GM18498 (cell line): ENCODE measurements around the gene CHKB.

Experiments
- ATAC-seq: cut with Tn5 transposase; IDR thresholded peaks from one replicate; pipeline ENCODE4 v1.9.1; 2021; ENCODE audit warnings: mild to moderate bottlenecking, moderate library complexity; ENCODE audit not compliant: unreplicated experiment

Gene CHKB

GRCh38 chr22:50531962-50532674, 50.5 kb downstream of the CHKB start:
- no peak for ATAC-seq

GRCh38 chr22:50531546-50531961, 51.1 kb downstream of the CHKB start:
- peak; percentile 37 for ATAC-seq

DNA sequence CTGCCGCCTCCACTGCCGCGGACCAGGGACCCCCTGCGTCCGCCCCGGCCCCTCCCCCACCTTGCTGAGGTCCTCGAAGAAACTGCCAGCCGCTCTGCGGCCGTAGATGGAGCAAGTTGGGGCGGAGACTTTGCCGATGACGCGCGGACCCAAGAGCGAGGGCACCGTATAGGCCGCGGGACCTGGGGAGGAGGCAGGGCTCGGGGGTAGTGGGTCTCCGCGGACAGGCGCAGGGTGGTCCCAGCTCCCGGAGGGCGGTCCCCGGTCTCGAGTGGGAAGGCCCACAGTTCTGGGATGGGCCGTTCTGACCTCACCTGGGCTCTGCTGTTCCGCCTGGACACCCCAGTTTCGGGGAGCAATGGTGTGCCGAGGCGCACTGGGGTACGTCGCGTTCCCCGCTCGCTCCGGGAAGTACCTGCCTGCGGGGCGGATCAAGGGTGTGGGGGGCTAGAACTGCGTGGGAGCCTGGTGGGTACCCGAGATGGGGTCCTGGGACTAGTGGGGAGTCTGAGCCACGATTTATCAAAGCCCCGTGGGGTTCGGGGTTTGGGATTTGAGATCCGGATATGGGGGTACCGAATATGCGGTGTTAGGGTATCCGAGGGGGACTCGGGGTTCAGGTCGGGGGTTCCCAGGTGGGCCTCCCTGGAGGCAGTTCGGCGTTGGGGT, 51.6 kb downstream of the CHKB start:
- peak; percentile 27 for ATAC-seq

DNA sequence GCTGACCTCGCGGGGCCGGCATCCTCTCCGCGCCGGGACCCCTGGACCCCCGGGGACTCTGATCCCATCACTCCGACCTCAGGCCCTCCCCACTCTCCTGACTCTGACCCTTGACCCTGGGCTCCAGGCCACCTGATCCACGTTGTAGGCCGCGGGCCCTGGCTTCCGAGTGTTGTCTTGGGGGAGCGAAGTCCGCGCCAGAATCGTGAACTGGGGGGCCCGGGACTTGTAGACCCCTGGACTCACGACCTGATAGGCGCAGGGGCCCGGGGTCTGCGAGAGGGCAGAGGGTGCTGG, 52.1 kb downstream of the CHKB start:
- ATAC-seq: no peak

DNA sequence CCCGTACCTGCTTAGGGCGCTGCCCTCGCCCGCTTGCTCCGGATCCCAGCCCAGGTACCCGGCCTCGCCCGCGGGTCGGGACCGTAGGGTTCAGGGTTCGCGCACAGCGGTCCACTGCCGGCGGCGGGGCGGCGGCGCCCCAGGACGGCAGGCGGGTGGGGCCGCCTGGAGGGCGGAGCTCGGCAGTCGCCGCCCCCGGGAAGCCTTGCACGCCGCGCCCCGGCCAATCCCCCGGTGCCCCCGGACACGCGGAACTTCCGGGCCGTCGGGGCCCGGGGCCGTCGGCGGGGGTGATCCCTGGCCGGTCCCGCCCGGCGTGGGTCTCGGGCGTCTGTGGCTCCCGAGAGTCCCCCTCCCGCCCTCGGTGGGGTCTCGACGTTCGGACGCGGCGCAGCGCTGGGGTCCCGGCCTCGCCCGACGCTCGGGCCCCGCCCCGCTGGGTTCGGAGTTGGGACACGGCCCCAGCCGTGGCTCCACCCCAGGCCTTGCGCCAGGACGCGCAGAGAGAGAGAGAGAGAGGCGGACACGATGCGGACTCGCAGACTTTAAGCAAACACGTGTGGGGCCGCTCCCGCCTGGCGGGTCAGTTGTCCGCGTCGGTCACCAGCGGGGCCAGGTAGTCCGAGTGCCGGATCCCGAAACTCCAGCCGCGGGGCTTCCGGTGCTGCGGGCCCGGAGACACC, 52.6 kb downstream of the CHKB start, which contains the start of gene TYMP:
Gene TYMP (minus strand): TSS at position 116 of the 683 bp plus-strand sequence. CDS start 303 bp downstream, outside the sequence.
- peak; percentile 17 for ATAC-seq

DNA sequence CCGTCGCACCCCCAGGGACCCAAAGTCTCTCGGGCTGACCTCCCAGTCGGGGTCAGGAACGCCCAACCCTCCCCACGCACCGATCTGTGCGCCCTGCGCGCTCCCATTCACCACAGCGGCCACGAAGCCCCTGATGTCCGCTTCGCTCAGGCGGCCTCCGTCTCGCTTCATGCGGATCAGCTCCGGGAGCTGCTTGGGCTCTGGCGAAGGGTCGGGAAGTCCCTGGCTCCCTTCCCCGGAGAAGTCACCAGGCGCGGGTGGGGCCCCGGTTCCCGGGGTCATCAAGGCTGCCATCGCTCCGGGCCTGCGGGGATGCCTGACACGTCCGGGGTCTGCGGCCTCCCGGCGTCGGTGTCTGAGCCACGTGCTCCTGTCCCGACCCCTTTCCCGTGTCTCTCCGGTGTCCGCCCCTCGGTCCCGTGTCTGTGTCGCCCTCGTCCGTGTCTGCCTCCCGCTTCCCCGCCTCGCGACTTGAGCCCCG, 53.2 kb downstream of the CHKB start:
- no peak for ATAC-seq
